Hepatocyte (in vitro differentiated cells): ENCODE results near the gene SNRPB.

Experiments
- EZH2 ChIP-seq: fragments of 200-600 bp; sonication (generic); IDR thresholded peaks from 2 replicates; pipeline ENCODE4 v1.6.1; 2016; ENCODE audit warnings: antibody characterized with exemption, mild to moderate bottlenecking, borderline replicate concordance
- EZH2phosphoT487 ChIP-seq: fragments of 200-600 bp; sonication (generic); IDR thresholded peaks from one replicate; pipeline ENCODE4 v1.6.1; 2018; ENCODE audit warnings: antibody characterized with exemption, mild to moderate bottlenecking, low read depth, moderate library complexity; ENCODE audit not compliant: unreplicated experiment, severe bottlenecking
- TF ChIP-seq, protein P1 (sequence below): fragments of 200-600 bp; sonication (generic); IDR thresholded peaks from 2 replicates; pipeline ENCODE4 v1.5.1; 2016; ENCODE audit warnings: antibody characterized with exemption, mild to moderate bottlenecking; ENCODE audit not compliant: poor library complexity

DNA sequence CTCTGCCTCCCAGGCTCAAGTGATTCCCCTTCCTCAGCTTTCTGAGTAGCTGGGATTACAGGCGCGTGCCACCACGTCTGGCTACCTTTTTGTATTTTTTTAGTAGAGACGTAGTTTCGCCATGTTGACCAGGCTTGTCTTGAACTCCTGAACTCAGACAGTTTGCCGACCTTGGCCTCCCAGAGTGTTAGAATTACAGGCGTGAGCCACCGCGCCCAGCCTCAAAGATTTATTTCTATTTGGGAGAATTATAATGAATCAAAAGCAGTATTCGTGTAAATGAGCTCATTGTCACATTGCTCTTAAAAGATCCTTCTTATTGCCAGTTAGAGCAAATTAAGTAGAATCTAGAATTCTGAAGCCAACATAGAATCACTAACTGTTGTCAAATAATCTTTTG is 47.5 kb upstream of the SNRPB start:
- TF ChIP-seq EZH2 (no peak), EZH2phosphoT487 (no peak)
- TF ChIP-seq, protein P1, sequence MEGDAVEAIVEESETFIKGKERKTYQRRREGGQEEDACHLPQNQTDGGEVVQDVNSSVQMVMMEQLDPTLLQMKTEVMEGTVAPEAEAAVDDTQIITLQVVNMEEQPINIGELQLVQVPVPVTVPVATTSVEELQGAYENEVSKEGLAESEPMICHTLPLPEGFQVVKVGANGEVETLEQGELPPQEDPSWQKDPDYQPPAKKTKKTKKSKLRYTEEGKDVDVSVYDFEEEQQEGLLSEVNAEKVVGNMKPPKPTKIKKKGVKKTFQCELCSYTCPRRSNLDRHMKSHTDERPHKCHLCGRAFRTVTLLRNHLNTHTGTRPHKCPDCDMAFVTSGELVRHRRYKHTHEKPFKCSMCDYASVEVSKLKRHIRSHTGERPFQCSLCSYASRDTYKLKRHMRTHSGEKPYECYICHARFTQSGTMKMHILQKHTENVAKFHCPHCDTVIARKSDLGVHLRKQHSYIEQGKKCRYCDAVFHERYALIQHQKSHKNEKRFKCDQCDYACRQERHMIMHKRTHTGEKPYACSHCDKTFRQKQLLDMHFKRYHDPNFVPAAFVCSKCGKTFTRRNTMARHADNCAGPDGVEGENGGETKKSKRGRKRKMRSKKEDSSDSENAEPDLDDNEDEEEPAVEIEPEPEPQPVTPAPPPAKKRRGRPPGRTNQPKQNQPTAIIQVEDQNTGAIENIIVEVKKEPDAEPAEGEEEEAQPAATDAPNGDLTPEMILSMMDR, result no peak
